NCI-H1436 treated with DMSO at 0.1 percent for 48 hours (cell line): ENCODE measurements around the gene MCFD2.

ENCODE experiments used
- DNase-seq: peaks from one replicate; lab custom pipeline; 2025; lab: John Stamatoyannopoulos, UW

Gene MCFD2

GRCh38 chr2:46873604-46874068 lies 42.0 kb downstream of the MCFD2 start:
- no peak for DNase-seq

- DNase-seq = no peak
These were observed 42.6 kb downstream of the MCFD2 start for GRCh38 chr2:46872902-46873603.

- DNase-seq = no peak
These were observed 43.6 kb downstream of the MCFD2 start for GRCh38 chr2:46871976-46872381.

GRCh38 chr2:46870051-46870839 lies 45.4 kb downstream of the MCFD2 start:
- no peak for DNase-seq

- DNase-seq = no peak
These were observed 46.0 kb downstream of the MCFD2 start for GRCh38 chr2:46869621-46870020.

- DNase-seq = no peak
These were observed 48.8 kb downstream of the MCFD2 start for GRCh38 chr2:46866770-46867246.

GRCh38 chr2:46865181-46865970 lies 50.2 kb downstream of the MCFD2 start:
- DNase-seq = no peak

GRCh38 chr2:46863882-46864281 lies 51.7 kb downstream of the MCFD2 start:
- no peak for DNase-seq

- no peak for DNase-seq
These were observed 53.1 kb downstream of the MCFD2 start for GRCh38 chr2:46862514-46862913.

GRCh38 chr2:46861916-46862315 lies 53.7 kb downstream of the MCFD2 start:
- DNase-seq = no peak

- no peak for DNase-seq
These were observed 56.1 kb downstream of the MCFD2 start for GRCh38 chr2:46859482-46859881.

- DNase-seq = no peak
These were observed 56.9 kb downstream of the MCFD2 start for GRCh38 chr2:46858702-46859090.

GRCh38 chr2:46857871-46858701 lies 57.5 kb downstream of the MCFD2 start:
- no peak for DNase-seq

- DNase-seq = no peak
These were observed 59.3 kb downstream of the MCFD2 start for GRCh38 chr2:46856336-46856735.

GRCh38 chr2:46855805-46856204 lies 59.8 kb downstream of the MCFD2 start:
- DNase-seq = no peak

- no peak for DNase-seq
These were observed 61.3 kb downstream of the MCFD2 start for GRCh38 chr2:46854260-46854659.

GRCh38 chr2:46852598-46852997 lies 63.0 kb downstream of the MCFD2 start:
- DNase-seq = no peak

- DNase-seq = no peak
These were observed 63.5 kb downstream of the MCFD2 start for GRCh38 chr2:46852124-46852523.
